ENCODE results near the gene GNG13. TPM values are rescaled to one million over a fixed set of nuclear protein-coding genes. Genes with fewer than 3 reads are reported as not detected.

Gene GNG13
- total and polyA plus RNA-seq, 12 donors, result not detected

DNA sequence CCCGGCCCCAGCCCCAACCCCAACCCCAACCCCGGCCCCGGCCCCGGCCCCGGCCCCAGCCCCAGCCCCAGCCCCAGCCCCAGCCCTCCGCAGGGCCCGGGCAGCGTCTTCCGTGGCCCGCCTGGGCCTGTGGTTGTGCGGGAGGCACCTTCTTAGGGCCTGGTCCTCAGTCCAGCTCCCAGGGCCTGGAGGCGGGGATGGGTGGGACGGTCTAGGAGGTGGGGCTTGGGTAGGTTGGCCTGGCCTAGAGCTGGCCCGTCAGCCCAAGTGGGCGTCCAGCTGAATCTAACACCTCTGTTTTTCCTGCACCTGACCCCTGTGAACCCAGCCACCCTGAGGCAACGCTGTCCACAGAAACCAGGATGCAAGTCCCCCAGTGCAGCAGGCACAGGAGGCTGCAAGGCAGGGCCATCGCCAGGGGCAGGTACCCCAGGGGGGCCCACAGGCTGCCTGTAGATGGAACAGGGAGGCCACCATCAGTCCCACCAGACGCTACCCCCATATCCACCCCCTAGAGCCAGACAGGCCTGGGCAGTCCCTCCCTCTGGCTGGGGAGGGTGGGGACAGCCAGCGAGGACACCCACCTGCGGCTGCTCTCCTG lies 31.2 kb downstream of the GNG13 start:
- WGBS, 4 donors, result 40 to 73% methylated on average over 20 of the region's 20 CpGs; no CpG with 5 or more reads in 2 of the 4 donors
- Histone ChIP-seq H3K27me3 (no peaks in the 10 kb centered on the region), H3K4me3 (no peak overlapping the region), H3K36me3 (replicated peaks in 1 of 2) (no peaks in the 10 kb centered on the region), H3K9me3 (replicated peaks in 1 of 3) (no peaks in the 10 kb centered on the region), H3K27ac (no peak overlapping the region), H3K4me1 (replicated peaks in 1 of 2) (no peaks in the 10 kb centered on the region)
- intact Hi-C loops (cut with DNase I), result no loop called here
- no peak for TF ChIP-seq POLR2A (IDR thresholded peaks at IDR 0.05)
- TF ChIP-seq, protein P1, sequence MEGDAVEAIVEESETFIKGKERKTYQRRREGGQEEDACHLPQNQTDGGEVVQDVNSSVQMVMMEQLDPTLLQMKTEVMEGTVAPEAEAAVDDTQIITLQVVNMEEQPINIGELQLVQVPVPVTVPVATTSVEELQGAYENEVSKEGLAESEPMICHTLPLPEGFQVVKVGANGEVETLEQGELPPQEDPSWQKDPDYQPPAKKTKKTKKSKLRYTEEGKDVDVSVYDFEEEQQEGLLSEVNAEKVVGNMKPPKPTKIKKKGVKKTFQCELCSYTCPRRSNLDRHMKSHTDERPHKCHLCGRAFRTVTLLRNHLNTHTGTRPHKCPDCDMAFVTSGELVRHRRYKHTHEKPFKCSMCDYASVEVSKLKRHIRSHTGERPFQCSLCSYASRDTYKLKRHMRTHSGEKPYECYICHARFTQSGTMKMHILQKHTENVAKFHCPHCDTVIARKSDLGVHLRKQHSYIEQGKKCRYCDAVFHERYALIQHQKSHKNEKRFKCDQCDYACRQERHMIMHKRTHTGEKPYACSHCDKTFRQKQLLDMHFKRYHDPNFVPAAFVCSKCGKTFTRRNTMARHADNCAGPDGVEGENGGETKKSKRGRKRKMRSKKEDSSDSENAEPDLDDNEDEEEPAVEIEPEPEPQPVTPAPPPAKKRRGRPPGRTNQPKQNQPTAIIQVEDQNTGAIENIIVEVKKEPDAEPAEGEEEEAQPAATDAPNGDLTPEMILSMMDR (IDR thresholded peaks at IDR 0.05), result no peak
- DNase-seq, result no peak

DNA sequence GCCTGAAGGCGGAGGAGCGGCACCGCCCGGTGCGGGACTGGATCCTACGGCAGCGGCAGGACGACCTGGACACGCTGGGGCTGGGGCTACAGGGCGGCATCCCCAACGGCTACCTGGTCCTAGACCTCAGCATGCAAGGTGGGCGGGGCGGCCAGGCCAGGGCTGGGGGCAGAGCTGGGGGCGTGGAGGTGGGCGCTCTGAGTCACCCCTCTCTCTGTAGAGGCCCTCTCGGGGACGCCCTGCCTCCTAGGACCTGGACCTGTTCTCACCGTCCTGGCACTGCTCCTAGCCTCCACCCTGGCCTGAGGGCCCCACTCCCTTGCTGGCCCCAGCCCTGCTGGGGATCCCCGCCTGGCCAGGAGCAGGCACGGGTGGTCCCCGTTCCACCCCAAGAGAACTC lies 32.1 kb downstream of the GNG13 start:
- Histone ChIP-seq H3K4me3 (no peak overlapping the region), H3K27ac (no peak overlapping the region), H3K4me1 (replicated peaks in 1 of 2) (no peaks in the 10 kb centered on the region), H3K36me3 (replicated peaks in 1 of 2) (no peaks in the 10 kb centered on the region), H3K27me3 (no peaks in the 10 kb centered on the region), H3K9me3 (replicated peaks in 1 of 3) (no peaks in the 10 kb centered on the region)
- DNase-seq, result no peak
- 55 to 86% (median 83%) methylated on average over 9 to 21 of the region's 21 CpGs for WGBS, 4 donors
- intact Hi-C loops (cut with DNase I), result no loop called here
- TF ChIP-seq POLR2A (IDR thresholded peaks at IDR 0.05), result no peak
- TF ChIP-seq, protein P1 (IDR thresholded peaks at IDR 0.05), result no peak

DNA sequence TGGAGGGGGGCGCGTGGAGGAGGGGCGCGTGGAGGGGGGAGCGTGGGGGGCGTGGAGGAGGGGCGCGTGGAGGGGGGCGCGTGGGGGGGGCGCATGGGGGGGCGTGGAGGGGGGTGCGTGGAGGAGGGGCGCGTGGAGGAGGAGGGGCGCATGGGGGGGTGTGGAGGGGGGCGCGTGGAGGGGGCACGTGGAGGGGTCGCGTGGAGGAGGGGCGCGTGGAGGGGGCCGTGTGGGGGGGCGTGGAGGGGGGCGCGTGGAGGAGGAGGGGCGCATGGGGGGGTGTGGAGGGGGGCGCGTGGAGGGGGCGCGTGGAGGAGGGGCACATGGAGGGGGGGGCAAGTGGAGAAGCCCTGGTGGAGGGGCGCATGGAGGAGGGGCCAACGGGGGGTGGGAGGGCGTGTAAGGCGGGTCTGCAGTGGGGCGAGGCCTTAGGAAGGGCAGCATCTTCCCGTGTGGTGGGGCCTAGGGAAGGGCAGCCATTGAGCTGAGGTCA lies 32.7 kb downstream of the GNG13 start:
- intact Hi-C loops (cut with DNase I), result no loop called here
- Histone ChIP-seq H3K27me3 (no peaks in the 10 kb centered on the region), H3K4me1 (replicated peaks in 1 of 2) (no peaks in the 10 kb centered on the region), H3K27ac (no peak overlapping the region), H3K36me3 (replicated peaks in 1 of 2) (no peaks in the 10 kb centered on the region), H3K4me3 (no peak overlapping the region), H3K9me3 (replicated peaks in 1 of 3) (no peaks in the 10 kb centered on the region)
- no peak for DNase-seq
- WGBS, 4 donors, result 20 to 60% (median 52%) methylated on average over 1 to 23 of the region's 38 CpGs
- TF ChIP-seq, protein P1 (IDR thresholded peaks at IDR 0.05), result no peak
- no peak for TF ChIP-seq POLR2A (IDR thresholded peaks at IDR 0.05)

- Histone ChIP-seq H3K27me3 (no peaks in the 10 kb centered on the region), H3K9me3 (replicated peaks in 1 of 3) (no peaks in the 10 kb centered on the region), H3K27ac (no peak overlapping the region), H3K4me1 (replicated peaks in 1 of 2) (no peaks in the 10 kb centered on the region), H3K36me3 (replicated peaks in 1 of 2) (no peaks in the 10 kb centered on the region), H3K4me3 (no peak overlapping the region)
- intact Hi-C loops (cut with DNase I), result no loop called here
- no peak for DNase-seq
- TF ChIP-seq POLR2A (IDR thresholded peaks at IDR 0.05), result no peak
- TF ChIP-seq, protein P1 (IDR thresholded peaks at IDR 0.05), result no peak
- WGBS, 4 donors, result 63 to 72% (median 67%) methylated on average over 9 to 39 of the region's 48 CpGs
Measured at GRCh38 chr16:766820-767640, 33.5 kb downstream of the GNG13 start.

All from adrenal gland (tissue), 12 donors.